ENCODE data around the gene TPSB2.

Gene TPSB2

DNA sequence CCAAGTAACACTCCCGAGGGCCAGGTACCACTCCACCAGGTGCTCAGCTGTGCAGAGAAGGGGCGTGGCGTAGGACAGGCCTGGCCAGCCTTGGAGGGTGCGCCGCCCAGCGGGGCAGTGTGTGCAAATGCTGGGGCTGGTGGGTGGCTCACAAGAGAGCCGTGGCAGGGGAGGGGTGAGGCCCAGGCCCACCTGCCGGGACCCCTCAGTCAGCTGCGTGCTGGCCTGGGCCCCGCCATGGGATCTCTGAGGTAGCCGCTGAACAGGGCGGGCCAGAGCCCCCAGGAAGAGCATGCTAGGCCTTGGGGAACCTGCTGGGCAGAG is 13.7 kb downstream of the TPSB2 start:
- Histone ChIP-seq H3K4me2 (ENCODE audit: low read length) (no peak overlapping the region), H3K9me3 (ENCODE audit: control insufficient read depth, low read length) (no peaks in the 10 kb centered on the region), H3K27ac (no peak overlapping the region), H2AFZ (no peak overlapping the region), H3K4me1 (no peaks in the 10 kb centered on the region), H3K27me3 (ENCODE audit: control insufficient read depth, insufficient read depth, low read length) (no peaks in the 10 kb centered on the region), H3K4me3 (ENCODE audit: low read depth, low read length) (no peak overlapping the region), H3K79me2 (no peaks in the 10 kb centered on the region), H3K36me3 (ENCODE audit: control insufficient read depth, insufficient read depth, low read length) (no peaks in the 10 kb centered on the region), H3K9ac (no peak overlapping the region)
- TF ChIP-seq, protein P1, sequence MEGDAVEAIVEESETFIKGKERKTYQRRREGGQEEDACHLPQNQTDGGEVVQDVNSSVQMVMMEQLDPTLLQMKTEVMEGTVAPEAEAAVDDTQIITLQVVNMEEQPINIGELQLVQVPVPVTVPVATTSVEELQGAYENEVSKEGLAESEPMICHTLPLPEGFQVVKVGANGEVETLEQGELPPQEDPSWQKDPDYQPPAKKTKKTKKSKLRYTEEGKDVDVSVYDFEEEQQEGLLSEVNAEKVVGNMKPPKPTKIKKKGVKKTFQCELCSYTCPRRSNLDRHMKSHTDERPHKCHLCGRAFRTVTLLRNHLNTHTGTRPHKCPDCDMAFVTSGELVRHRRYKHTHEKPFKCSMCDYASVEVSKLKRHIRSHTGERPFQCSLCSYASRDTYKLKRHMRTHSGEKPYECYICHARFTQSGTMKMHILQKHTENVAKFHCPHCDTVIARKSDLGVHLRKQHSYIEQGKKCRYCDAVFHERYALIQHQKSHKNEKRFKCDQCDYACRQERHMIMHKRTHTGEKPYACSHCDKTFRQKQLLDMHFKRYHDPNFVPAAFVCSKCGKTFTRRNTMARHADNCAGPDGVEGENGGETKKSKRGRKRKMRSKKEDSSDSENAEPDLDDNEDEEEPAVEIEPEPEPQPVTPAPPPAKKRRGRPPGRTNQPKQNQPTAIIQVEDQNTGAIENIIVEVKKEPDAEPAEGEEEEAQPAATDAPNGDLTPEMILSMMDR (IDR thresholded peaks at IDR 0.05): no peak

DNA sequence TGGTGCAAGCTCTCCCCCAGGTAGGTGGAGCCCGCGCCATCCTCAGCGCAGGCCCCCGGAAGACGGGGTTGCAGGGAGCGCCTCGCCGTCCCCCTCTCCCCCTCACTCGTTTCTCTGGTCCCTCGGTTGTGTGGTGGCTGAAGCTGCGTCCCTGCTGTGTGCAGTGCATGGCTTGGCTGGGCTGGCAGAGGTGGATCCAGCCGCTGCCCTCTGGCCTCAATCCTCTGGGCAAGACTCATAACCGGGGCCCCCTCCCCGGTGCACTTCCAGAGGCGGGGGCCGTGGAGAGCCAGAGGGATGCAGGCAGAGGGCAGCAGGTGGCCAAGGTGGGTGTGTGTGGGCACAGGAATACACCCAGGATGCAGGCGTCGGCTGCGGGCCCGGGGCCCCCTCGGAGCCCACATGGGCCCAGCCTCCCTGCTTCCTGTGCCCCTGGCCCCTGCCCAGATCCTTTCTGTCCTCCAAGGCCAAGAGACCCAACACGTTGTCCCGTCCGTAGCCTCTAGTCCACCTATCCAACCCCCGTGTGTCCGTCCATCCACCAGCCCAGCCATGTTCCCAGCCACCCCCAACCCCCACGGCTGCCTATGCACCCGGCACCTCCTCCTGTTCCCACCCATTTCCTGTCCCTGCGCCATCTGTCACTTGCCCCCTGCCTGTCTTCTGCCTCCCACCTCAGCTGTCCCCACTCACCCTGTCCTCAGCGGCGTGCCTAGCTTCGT is 14.2 kb downstream of the TPSB2 start:
- Histone ChIP-seq H3K4me3 (ENCODE audit: low read depth, low read length) (no peak overlapping the region), H3K4me1 (no peaks in the 10 kb centered on the region), H3K4me2 (ENCODE audit: low read length) (no peak overlapping the region), H3K36me3 (ENCODE audit: control insufficient read depth, insufficient read depth, low read length) (no peaks in the 10 kb centered on the region), H3K79me2 (no peaks in the 10 kb centered on the region), H3K27ac (no peak overlapping the region), H2AFZ (no peak overlapping the region), H3K9ac (no peak overlapping the region), H3K9me3 (ENCODE audit: control insufficient read depth, low read length) (no peaks in the 10 kb centered on the region), H3K27me3 (ENCODE audit: control insufficient read depth, insufficient read depth, low read length) (no peaks in the 10 kb centered on the region)
- TF ChIP-seq, protein P1 (IDR thresholded peaks at IDR 0.05): no peak

DNA sequence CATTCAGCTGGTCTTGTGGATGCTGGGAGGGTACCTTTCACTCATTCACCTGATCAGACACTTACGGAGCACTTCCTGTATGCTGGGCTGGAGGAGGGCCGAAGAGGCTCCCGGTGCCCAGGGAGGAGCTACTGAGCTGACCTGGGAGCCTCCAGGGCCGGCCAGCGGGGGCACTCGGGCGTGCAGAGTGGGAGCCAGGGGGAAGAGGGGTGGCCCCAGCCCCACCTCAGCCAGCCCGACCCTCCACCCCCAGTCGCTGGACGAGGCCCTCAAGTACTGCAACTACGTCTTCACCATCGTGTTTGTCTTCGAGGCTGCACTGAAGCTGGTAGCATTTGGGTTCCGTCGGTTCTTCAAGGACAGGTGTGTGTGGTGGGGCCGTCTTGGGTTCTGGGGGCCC is 15.3 kb downstream of the TPSB2 start:
- no peaks in the 10 kb centered on the region for H3K27me3 ChIP-seq (ENCODE audit: control insufficient read depth, insufficient read depth, low read length)

DNA sequence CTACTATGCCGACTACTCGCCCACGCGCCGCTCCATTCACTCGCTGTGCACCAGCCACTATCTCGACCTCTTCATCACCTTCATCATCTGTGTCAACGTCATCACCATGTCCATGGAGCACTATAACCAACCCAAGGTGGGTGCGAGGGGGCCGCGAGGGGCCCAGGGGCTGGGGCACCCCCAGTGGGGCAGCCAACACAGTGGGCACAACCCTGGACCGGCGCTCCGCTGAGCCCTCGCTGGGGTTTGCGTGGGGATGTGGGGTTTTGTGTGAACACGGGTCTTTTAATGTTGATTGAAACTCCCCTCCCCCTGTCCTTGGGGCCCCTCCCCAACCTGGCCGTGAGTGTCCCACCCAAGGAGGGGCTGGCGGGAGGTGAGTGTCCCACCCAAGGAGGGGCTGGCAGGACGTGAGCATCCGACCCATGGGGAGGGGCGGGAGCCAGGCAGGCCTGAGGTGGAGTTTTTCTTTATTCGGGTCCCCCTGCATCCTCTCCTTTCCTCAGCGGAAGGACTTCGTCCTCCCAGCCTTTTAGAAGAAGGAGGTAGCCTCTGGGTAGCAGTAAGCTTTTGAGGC is 16.1 kb downstream of the TPSB2 start:
- no peak overlapping the region for H3K9ac ChIP-seq
- TF ChIP-seq, protein P1 (IDR thresholded peaks at IDR 0.05): no peak
- H3K4me3 ChIP-seq (ENCODE audit: low read depth, low read length): no peak overlapping the region
- H3K9me3 ChIP-seq (ENCODE audit: control insufficient read depth, low read length): no peaks in the 10 kb centered on the region
- no peaks in the 10 kb centered on the region for H3K79me2 ChIP-seq
- H3K4me2 ChIP-seq (ENCODE audit: low read length): no peak overlapping the region
- no peaks in the 10 kb centered on the region for H3K4me1 ChIP-seq
- H3K36me3 ChIP-seq (ENCODE audit: control insufficient read depth, insufficient read depth, low read length): no peaks in the 10 kb centered on the region
- H2AFZ ChIP-seq: no peak overlapping the region
- no peak overlapping the region for H3K27ac ChIP-seq
- H3K27me3 ChIP-seq (ENCODE audit: control insufficient read depth, insufficient read depth, low read length): no peaks in the 10 kb centered on the region

More for the DNA sequence above, 15.3 kb downstream of the TPSB2 start:
- TF ChIP-seq, protein P1 (IDR thresholded peaks at IDR 0.05): no peak
- Histone ChIP-seq H3K4me2 (ENCODE audit: low read length) (no peak overlapping the region), H3K4me3 (ENCODE audit: low read depth, low read length) (no peak overlapping the region), H3K4me1 (no peaks in the 10 kb centered on the region), H2AFZ (no peak overlapping the region), H3K79me2 (no peaks in the 10 kb centered on the region), H3K36me3 (ENCODE audit: control insufficient read depth, insufficient read depth, low read length) (no peaks in the 10 kb centered on the region), H3K9ac (no peak overlapping the region), H3K9me3 (ENCODE audit: control insufficient read depth, low read length) (no peaks in the 10 kb centered on the region), H3K27ac (no peak overlapping the region)

DNA sequence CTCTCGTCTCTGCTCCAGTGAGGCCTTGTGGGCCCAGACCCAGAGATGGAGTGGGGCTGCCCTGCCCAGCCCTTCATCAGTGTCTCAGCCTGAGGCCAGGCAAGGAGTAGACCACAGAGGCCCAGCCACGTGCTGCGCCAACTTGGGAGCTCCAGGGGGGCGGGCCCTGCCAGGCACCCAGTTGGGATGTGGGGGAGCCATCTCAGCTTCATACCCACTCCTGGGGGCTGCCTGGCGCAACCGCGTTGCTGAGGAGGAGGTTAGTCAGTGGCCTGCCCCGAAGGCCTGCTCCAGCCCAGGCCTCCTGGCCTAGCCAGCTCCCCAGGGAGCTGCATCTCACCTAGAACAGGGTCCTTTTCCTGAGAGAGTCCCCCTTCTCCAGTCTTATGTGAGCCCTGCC is 16.8 kb downstream of the TPSB2 start:
- Histone ChIP-seq H3K79me2 (no peaks in the 10 kb centered on the region), H3K9me3 (ENCODE audit: control insufficient read depth, low read length) (no peaks in the 10 kb centered on the region), H3K36me3 (ENCODE audit: control insufficient read depth, insufficient read depth, low read length) (no peaks in the 10 kb centered on the region), H3K4me3 (ENCODE audit: low read depth, low read length) (no peak overlapping the region), H3K4me1 (no peaks in the 10 kb centered on the region), H3K9ac (no peak overlapping the region), H3K4me2 (ENCODE audit: low read length) (no peak overlapping the region), H3K27me3 (ENCODE audit: control insufficient read depth, insufficient read depth, low read length) (no peaks in the 10 kb centered on the region), H2AFZ (no peak overlapping the region), H3K27ac (no peak overlapping the region)
- TF ChIP-seq, protein P1 (IDR thresholded peaks at IDR 0.05): no peak

All from parathyroid adenoma (tissue), 2 donors.